Measurements from ENCODE around the gene TMEM179. TPM values are rescaled to one million over a fixed set of nuclear protein-coding genes. Genes with fewer than 3 reads are reported as not detected.

Gene TMEM179
- total RNA-seq, 2 experiments from 2014 or later: not detected

GRCh38 chr14:104560586-104560945 is 44.0 kb downstream of the TMEM179 start:
- no peaks in the 10 kb centered on the region for H3K4me1 Mint-ChIP-seq
- ATAC-seq (ENCODE audit: low read depth) (no peak), DNase-seq (no peak)
- no peak overlapping the region for H3K4me3 Mint-ChIP-seq
- no peak overlapping the region for H3K27ac Mint-ChIP-seq
- H3K27me3 Mint-ChIP-seq: no peaks in the 10 kb centered on the region
- POLR2A ChIA-PET: no interaction called here
- no peaks in the 10 kb centered on the region for H3K9me3 Mint-ChIP-seq
- H3K36me3 Mint-ChIP-seq: no peaks in the 10 kb centered on the region

GRCh38 chr14:104559804-104560585 is 44.6 kb downstream of the TMEM179 start:
- DNase-seq: no peak
- H3K27me3 Mint-ChIP-seq: no peaks in the 10 kb centered on the region
- no peaks in the 10 kb centered on the region for H3K36me3 Mint-ChIP-seq
- ATAC-seq (ENCODE audit: low read depth): no peak
- H3K9me3 Mint-ChIP-seq: no peaks in the 10 kb centered on the region
- H3K4me3 Mint-ChIP-seq: no peak overlapping the region
- H3K27ac Mint-ChIP-seq: no peak overlapping the region
- POLR2A ChIA-PET: no interaction called here
- H3K4me1 Mint-ChIP-seq: no peaks in the 10 kb centered on the region

DNA sequence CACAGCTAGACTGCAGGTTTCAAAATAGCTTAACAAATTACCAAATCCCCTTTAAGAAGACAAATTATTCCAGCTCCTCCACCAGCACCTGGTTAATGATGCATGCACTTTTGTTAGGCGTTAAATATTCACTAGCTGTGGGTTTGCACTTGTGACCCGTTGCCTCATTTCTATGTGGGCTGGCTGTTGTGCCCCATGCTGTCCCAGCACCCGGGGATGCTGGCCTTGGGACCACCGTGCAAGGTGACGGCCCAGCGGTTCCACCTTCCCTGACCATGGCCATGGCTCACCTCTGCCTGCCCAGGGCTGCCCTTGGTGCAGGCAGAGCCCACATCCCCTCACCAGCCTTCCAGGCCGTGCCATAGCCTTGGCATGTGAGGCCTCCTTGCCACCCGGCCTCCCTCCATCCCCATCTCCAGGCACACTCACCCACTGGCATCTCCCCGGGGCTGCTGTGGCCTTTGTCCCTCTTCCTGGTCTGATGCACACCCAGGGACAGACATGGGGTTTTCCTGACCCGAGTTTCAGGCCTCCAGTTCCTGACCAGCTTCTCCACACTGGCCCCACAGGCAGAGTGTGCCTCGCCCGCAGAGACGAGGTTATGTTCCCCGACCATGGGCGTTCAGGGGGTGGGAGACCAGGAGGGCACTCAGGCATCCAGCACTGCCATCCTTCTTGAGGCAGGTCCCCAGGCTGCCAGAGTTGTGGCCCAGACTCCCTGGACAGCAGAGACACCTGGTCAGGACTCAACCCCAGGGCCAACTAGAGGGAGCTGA is 45.4 kb downstream of the TMEM179 start:
- H3K27me3 Mint-ChIP-seq: no peaks in the 10 kb centered on the region
- H3K36me3 Mint-ChIP-seq: no peaks in the 10 kb centered on the region
- no peaks in the 10 kb centered on the region for H3K4me1 Mint-ChIP-seq
- no peak for DNase-seq
- H3K27ac Mint-ChIP-seq: no peak overlapping the region
- POLR2A ChIA-PET: no interaction called here
- no peak for ATAC-seq (ENCODE audit: low read depth)
- no peak overlapping the region for H3K4me3 Mint-ChIP-seq
- H3K9me3 Mint-ChIP-seq: no peaks in the 10 kb centered on the region

DNA sequence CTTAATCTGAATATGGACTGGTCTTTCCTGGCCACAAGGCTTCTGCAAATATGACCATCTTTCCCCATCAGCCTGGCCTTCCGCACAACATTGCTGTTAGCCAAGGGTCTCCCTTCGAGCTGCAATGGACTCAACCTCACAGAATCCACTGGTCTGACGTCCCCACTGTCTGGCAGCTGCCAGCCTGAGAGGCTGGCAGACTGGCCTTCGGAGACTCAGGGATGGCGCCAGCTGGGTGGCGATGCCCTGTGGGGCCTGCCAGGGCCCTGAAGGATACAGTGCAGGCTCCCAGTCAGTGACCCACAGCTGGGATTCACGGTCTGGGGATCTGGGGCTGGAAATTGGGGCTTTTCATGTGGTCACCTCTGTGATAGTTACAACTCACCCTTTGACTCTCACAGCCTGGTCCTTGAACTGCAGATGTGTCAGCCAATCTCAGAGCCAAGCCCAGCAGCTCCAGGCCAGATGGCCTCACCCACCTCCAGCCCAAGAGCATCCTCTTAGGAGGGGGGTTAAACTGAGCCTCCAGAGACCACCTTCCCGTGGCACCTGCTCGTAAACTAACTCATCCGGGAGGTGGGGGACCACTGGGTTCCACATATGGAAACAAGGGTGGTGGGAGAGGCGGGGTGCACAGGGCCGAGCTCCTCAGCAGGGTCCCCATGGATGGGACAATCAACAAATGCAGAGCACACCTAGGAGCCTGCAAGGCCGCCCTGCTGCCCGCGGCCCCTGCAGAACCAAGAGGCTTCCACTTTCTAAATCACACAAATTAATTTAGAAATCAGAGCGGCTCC is 46.1 kb downstream of the TMEM179 start:
- ATAC-seq (ENCODE audit: low read depth) (no peak), DNase-seq (no peak)
- POLR2A ChIA-PET: no interaction called here
- Mint-ChIP-seq H3K9me3 (no peaks in the 10 kb centered on the region), H3K36me3 (no peaks in the 10 kb centered on the region), H3K27me3 (no peaks in the 10 kb centered on the region), H3K4me1 (no peaks in the 10 kb centered on the region), H3K4me3 (no peak overlapping the region), H3K27ac (no peak overlapping the region)

GRCh38 chr14:104557766-104558165 is 46.8 kb downstream of the TMEM179 start:
- no peaks in the 10 kb centered on the region for H3K4me1 Mint-ChIP-seq
- no peaks in the 10 kb centered on the region for H3K36me3 Mint-ChIP-seq
- ATAC-seq (ENCODE audit: low read depth): no peak
- H3K9me3 Mint-ChIP-seq: no peaks in the 10 kb centered on the region
- no peak overlapping the region for H3K4me3 Mint-ChIP-seq
- POLR2A ChIA-PET: no interaction called here
- no peaks in the 10 kb centered on the region for H3K27me3 Mint-ChIP-seq
- H3K27ac Mint-ChIP-seq: no peak overlapping the region
- DNase-seq: no peak

DNA sequence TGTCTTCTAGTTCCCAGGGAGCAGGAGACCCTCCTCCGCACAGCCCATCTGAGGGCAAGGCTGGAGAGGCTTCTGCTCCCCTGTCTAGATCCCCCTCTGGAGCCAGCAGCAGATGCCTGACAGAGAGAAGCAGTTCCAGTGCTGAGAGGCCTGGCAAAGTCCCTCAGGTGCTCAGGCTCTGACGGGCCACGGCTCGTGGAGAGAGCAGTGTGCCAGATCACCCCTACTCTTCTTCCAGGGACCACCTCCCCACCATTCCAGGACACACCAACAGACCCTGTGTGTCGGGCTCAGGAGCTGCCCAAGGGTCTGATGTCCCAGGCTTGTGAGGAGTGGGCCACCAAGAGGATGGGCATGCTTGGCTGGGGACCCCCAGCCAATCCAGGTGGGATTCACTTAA is 47.5 kb downstream of the TMEM179 start:
- no peak overlapping the region for H3K4me3 Mint-ChIP-seq
- POLR2A ChIA-PET: no interaction called here
- no peaks in the 10 kb centered on the region for H3K36me3 Mint-ChIP-seq
- no peaks in the 10 kb centered on the region for H3K4me1 Mint-ChIP-seq
- no peak overlapping the region for H3K27ac Mint-ChIP-seq
- no peaks in the 10 kb centered on the region for H3K27me3 Mint-ChIP-seq
- H3K9me3 Mint-ChIP-seq: no peaks in the 10 kb centered on the region
- ATAC-seq (ENCODE audit: low read depth) (no peak), DNase-seq (no peak)

DNA sequence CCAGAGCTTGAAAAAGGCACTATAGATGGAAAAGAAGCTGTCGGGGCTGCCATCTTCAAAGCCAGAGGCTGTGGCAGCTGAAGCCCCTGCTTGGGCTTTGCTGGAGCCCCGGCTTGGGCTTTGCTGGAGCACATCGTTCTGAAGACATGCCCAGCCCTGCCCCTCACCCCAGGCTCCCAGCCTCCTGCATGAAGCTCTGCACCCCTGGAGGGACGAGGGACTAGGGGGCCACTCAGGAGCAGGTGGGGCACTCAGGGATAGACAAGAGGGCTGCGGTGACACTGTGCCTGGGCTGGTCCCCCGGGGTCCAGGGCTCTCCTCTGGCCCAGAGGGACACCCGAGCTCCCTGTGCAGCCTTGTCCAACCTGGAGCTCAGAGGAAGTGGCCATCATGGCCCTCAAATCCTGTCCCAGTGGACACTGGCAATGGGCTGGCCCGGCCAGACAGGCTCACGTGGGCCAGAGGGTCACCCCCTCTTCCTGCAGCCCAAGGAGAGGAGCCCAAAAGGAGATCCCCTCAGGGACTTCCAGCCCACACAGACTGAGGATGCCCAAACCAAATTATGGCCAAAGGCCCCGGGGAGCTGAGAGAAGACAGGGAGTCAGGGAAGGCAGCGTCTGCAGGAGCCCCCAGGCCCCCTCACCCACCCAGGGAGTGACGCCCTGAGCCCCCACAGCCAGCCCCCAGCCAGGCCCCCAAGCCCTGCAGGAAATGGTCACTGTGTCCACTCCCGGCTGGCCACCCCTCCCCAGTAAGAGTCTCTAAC is 48.1 kb downstream of the TMEM179 start:
- DNase-seq (no peak), ATAC-seq (ENCODE audit: low read depth) (no peak)
- no peak overlapping the region for H3K27ac Mint-ChIP-seq
- H3K36me3 Mint-ChIP-seq: no peaks in the 10 kb centered on the region
- no peaks in the 10 kb centered on the region for H3K27me3 Mint-ChIP-seq
- no peaks in the 10 kb centered on the region for H3K4me1 Mint-ChIP-seq
- POLR2A ChIA-PET: no interaction called here
- H3K4me3 Mint-ChIP-seq: no peak overlapping the region
- H3K9me3 Mint-ChIP-seq: no peaks in the 10 kb centered on the region

- no peaks in the 10 kb centered on the region for H3K27me3 Mint-ChIP-seq
- no peaks in the 10 kb centered on the region for H3K4me1 Mint-ChIP-seq
- POLR2A ChIA-PET: no interaction called here
- DNase-seq: no peak
- ATAC-seq (ENCODE audit: low read depth): no peak
- no peak overlapping the region for H3K27ac Mint-ChIP-seq
- no peaks in the 10 kb centered on the region for H3K9me3 Mint-ChIP-seq
- no peak overlapping the region for H3K4me3 Mint-ChIP-seq
- H3K36me3 Mint-ChIP-seq: no peaks in the 10 kb centered on the region
These were observed 48.9 kb downstream of the TMEM179 start for GRCh38 chr14:104555430-104556255.

- Mint-ChIP-seq H3K36me3 (no peaks in the 10 kb centered on the region), H3K27ac (no peak overlapping the region), H3K4me3 (no peak overlapping the region), H3K27me3 (no peaks in the 10 kb centered on the region), H3K9me3 (no peaks in the 10 kb centered on the region), H3K4me1 (no peaks in the 10 kb centered on the region)
- DNase-seq (no peak), ATAC-seq (ENCODE audit: low read depth) (no peak)
- POLR2A ChIA-PET: no interaction called here
These were observed 49.8 kb downstream of the TMEM179 start for GRCh38 chr14:104554608-104555429.

DNA sequence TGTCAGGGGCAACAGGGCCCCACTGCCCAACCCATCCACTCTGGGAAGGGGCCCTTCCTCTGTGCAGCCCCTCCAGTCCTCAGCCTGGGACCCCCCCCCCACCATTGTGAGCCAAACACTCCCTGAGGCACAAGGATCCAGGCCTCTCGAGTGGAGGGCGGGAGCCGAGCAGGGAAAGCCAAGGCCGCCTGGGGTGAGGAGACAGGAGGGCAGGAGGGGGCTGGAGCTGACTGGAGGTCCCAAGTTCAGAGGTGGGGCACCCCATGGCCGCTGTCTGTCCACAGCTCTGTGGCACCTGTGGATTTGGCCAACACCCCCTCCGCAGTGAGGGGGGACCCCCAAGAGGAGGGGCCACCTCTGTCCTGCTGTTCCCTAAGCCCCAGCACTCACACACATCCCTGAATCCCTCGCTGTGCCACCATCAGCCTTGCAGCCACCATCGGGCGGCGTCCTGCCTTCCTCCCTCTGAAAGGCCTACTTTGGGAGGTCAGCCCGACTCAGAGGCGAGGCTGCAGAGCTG is 50.4 kb downstream of the TMEM179 start:
- H3K27me3 Mint-ChIP-seq: no peaks in the 10 kb centered on the region
- POLR2A ChIA-PET: no interaction called here
- no peaks in the 10 kb centered on the region for H3K9me3 Mint-ChIP-seq
- no peaks in the 10 kb centered on the region for H3K36me3 Mint-ChIP-seq
- no peaks in the 10 kb centered on the region for H3K4me1 Mint-ChIP-seq
- H3K4me3 Mint-ChIP-seq: no peak overlapping the region
- DNase-seq (no peak), ATAC-seq (ENCODE audit: low read depth) (no peak)
- no peak overlapping the region for H3K27ac Mint-ChIP-seq

DNA sequence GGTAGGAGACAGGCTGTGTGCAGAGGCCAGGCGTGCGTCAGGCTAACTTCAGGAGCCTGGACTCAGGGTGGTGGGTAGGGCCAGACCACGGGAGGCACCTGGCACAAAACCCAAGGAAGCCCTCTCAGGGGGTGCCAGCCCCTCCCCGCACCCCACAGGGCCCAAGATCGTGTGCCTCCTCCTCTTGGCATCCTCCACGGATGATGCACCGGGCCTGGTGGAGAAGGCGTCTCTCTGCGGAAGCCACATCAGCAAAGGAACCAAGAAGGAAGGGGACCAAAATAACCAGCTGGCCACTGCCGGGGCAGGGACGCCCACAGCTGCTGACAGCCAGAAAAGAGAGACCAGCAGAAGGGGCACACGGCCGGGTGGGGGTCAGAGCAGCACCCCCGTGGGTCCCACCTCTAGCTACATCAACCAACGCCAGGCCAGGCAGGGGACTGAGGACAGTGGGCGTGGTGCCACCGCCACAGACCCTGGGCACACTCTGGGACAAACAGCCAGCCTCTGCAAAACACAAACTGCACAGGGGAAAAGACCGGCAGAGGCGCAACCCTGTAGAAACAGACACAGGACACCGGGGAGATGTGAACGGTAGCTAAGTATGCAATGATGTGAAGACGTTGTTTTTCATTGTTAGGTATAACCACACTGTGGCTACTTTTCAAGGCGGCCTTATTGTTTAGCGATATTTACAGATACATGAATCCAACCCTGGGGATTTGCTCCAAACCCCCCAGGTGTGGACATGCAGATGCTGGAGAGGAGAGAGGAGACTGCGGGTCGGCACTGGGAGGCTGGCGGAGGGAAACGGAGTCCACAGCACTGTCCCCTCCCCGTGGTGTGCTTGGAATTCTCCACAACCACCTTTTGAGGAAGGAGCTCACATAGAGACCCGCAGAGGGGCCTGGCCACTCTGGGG is 51.1 kb downstream of the TMEM179 start:
- Mint-ChIP-seq H3K27ac (no peak overlapping the region), H3K27me3 (no peaks in the 10 kb centered on the region), H3K4me1 (no peaks in the 10 kb centered on the region), H3K4me3 (no peak overlapping the region), H3K9me3 (no peaks in the 10 kb centered on the region), H3K36me3 (no peaks in the 10 kb centered on the region)
- no peak for DNase-seq
- POLR2A ChIA-PET: no interaction called here
- ATAC-seq (ENCODE audit: low read depth): no peak
